ENCODE measurements around the gene DNMT3A.

- TF ChIP-seq POLR2A (IDR thresholded peaks at IDR 0.05; ENCODE audit: low read length) (no peak), GATA1 (IDR thresholded peaks at IDR 0.05; ENCODE audit: low read depth, low read length) (no peak)
These were observed 854 bp upstream of the DNMT3A start for GRCh38 chr2:25342372-25343186.
